ENCODE measurements around the gene BRD9.
A peak's percentile ranks its signal among the peaks of the same experiment; 100 is the strongest.
"Not testable (repeated sequence)": the region's sequence is repeated elsewhere in the genome, so short reads cannot be mapped to it uniquely, and the experiment has no call there.

Gene BRD9

DNA sequence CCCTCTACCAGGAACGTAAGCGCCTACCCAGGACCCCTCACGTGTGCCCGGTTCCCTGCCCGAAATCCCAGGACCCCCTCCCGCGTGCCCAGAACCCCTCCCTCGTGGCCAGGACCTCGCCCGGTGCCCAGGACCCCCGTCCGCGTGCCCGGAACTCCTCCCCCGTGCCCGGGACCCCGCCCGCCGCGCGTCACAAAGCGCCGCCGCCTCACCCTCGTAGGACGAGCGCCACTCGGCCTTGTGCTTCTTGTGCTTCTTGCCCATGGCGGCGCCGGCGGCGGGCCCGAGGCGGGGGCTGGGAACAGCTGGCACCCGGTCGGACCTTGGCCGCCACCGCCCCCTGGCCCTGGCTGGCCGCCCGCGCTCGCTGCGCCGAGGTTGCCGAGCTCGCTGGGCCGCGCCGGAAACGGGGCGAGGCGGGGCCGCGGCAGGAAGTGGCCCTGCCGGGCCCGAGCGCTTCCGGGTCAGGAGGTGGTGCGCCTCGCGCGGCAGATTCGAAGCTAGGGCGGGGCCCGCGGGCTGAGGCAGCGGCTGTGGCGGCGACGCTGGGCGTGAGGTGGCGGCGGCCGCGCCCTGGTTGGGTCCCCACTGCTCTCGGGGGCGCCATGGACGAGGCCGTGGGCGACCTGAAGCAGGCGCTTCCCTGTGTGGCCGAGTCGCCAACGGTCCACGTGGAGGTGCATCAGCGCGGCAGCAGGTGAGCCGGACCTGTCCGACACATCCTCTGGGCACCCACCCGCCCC is at the start of gene BRD9, which contains the start of gene TRIP13:
Gene BRD9 (minus strand): TSS at position 408 of the 743 bp plus-strand sequence. CDS start 144 bp downstream, at position 264.
Gene TRIP13 (plus strand): TSS at position 491 of the 743 bp plus-strand sequence. CDS start 115 bp downstream, at position 606.
- peak; percentile 99 for DNase-seq (ENCODE audit: low spot score)

GRCh38 chr5:940741-941140 is 48.1 kb upstream of the BRD9 start:
- not testable (repeated sequence) for DNase-seq (ENCODE audit: low spot score)

DNA sequence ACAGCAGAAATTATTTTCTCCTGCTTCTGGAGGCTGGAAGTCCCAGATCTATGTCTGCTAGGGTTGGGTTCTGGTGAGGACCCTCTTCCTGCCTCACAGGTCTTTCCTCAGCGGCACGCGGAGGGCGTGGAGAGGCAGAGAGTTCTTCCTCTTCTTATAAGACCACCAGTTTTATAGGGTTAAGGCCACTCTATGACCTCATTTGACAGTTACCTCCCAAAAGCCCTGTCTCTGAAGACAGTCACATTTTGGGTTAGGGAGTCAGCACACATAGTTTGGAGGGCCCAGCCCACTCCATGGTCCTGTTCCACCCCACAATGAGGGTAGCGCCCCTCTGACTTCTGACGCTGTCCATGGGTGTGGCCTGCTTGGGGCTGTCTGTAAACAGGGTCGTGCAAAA is 46.8 kb upstream of the BRD9 start:
- DNase-seq (ENCODE audit: low spot score): no peak

- no peak for DNase-seq (ENCODE audit: low spot score)
Observed at GRCh38 chr5:937151-937924, 44.7 kb upstream of the BRD9 start.

DNA sequence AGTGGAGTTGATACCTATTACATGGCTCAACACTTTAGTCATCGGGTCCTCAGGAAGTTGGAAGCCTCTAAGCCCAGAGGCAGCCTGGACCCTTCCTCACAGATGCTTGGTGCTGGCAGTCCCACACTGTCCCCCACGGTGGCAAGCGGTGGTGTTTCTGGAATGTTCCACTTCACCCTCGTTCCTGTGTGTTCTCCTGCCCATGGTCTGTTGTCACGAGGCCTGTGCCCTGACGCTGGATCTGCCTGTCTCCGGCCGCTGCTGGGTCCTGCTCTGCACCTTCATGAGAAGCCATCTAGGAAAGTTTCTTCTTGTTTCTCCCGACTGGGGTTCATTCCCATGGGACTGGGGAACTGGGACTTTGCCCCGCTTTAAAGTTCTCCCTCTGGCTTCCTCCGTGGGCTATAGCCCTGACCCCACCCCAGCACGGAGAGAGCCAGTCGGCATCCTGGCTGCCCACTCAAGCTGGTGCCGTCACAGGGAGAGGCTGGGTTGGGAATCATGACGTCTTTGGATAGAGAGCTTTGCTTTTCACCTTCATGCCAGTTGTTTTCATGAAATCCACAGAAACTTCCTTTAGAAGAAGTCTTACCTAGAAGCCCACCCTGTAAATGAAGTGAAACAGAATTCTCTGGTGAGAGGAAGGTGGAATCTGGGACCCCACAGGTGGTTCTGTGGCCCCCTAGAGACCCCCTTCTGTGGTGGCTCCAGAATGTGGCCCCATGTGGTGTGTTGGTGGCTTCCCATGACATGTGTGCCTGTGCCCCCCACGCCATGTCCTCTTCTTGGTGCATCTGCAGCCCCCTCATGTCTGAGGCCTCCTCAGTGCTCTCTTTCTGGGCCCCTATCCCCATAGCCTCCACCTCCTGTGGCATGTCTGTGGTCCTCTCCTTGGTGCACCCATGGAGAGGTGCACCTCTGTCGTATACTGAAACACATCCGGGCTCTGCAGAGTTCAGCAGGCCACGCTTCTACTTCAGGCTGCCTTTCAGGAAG is 43.8 kb upstream of the BRD9 start:
- no peak for DNase-seq (ENCODE audit: low spot score)

GRCh38 chr5:935510-936084 is 43.0 kb upstream of the BRD9 start:
- no peak for DNase-seq (ENCODE audit: low spot score)

DNA sequence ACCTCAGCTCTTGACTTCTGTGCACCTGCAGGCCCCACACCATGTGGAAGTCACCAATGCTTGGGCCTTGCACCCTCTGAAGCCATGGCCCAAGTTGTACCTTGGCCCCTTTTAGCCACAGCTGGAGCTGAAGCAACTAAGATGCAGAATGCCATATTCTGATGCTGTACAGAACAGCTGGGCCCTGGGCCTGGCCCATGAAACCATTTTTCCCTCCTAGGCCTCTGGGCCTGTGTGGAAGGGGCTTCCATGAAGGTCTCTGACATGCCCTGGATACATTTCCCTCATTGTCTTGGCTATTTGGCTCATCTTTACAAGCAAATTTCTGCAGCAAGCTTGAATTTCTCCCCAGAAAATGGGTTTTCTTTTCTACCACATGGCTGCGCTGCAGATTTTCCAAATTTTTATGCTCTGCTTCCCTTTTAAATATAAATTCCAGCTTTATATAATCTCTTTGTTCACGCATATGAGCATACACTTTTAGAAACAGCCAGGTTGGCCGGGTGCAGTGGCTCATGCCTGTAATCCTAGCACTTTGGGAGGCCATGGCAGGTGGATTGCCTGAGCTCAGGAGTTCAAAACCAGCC is 41.9 kb upstream of the BRD9 start:
- DNase-seq (ENCODE audit: low spot score): not testable (repeated sequence)

DNA sequence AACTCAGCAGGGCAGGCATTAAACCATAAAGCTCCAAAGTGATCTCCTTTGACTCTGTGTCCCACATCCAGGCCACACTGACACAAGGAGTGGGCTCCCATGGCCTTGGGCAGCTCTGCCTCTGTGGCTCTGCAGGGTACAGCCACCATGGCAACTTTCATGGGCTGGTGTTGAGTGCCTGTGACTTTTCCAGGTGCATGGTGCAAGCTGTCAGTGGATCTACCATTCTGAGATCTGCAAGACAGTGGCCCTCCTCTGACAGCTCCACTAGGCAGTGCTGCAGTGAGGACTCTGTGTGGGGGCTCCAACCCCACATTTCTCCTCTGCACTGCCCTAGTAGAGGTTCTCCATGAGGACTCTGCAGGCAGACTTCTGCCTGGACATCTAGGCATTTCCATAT is 41.4 kb upstream of the BRD9 start:
- not testable (repeated sequence) for DNase-seq (ENCODE audit: low spot score)

GRCh38 chr5:933251-933861 is 40.8 kb upstream of the BRD9 start:
- DNase-seq (ENCODE audit: low spot score): no peak

- no peak for DNase-seq (ENCODE audit: low spot score)
Observed at GRCh38 chr5:932628-933250, 40.1 kb upstream of the BRD9 start.

DNA sequence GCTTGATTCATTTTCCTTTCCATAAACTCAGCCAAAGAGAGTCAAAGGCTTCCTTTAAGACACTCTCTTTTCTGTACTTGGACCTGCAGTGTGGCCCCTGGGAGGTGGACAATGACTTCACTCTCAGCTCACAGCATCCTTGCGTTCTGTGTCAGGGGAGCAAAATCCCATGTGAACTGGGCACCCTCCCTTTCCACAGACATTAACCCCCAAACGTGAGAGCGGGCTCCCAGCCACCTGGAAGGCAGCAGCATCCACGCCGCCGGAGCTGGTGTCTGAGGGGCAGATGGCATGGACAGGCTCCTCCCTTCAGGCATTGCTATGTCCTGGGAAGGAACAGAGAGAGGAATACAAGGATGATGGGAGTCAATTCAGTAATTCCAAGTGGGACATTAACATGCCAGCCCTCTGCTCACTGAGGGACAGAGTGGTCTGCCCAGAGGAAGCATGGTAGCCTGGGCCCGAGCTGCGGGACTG is 39.6 kb upstream of the BRD9 start:
- DNase-seq (ENCODE audit: low spot score): no peak

- no peak for DNase-seq (ENCODE audit: low spot score)
Observed at GRCh38 chr5:931570-932145, 39.1 kb upstream of the BRD9 start.

DNA sequence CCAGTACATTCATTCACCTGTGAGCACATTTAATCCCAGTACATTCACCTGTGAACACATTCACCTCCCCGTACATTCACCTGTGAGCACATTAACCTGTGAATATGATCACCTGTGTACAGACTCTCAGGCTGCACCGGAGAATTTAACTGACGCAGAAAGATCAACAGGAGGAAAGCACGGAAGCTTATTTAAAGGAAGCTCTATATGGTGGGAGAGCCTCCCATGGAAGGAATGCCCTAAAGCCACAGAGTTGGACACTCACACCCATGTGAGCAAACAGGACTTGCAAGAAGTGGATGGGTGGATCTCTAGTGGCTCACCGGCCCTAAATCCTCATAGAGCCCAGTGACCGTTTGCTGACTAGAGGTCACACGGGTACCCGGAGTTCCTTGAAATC is 38.3 kb upstream of the BRD9 start:
- no peak for DNase-seq (ENCODE audit: low spot score)

- DNase-seq (ENCODE audit: low spot score): no peak
Observed at GRCh38 chr5:929596-929995, 37.0 kb upstream of the BRD9 start.

DNA sequence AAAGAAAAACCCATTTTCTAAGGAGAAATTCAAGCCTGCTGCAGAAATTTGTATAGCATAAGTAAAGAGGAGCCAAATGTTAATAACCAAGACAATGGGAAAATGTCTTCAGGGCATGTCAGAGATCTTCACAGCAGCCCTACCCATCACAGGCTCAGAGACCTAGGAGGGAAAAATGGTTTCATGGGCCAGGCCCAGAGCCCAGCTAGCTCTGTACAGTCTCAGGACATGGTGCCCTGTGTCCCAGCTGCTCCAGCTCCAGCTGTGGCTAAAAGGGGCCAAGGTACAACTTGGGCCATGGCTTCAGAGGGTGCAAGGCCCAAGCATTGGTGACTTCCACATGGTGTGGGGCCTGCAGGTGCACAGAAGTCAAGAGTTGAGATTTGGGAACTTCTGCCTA is 36.6 kb upstream of the BRD9 start:
- not testable (repeated sequence) for DNase-seq (ENCODE audit: low spot score)

- DNase-seq (ENCODE audit: low spot score): no peak
Observed at GRCh38 chr5:927172-928015, 34.8 kb upstream of the BRD9 start.

- DNase-seq (ENCODE audit: low spot score): peak; percentile 82
Observed at GRCh38 chr5:926417-927171, 34.0 kb upstream of the BRD9 start.

DNA sequence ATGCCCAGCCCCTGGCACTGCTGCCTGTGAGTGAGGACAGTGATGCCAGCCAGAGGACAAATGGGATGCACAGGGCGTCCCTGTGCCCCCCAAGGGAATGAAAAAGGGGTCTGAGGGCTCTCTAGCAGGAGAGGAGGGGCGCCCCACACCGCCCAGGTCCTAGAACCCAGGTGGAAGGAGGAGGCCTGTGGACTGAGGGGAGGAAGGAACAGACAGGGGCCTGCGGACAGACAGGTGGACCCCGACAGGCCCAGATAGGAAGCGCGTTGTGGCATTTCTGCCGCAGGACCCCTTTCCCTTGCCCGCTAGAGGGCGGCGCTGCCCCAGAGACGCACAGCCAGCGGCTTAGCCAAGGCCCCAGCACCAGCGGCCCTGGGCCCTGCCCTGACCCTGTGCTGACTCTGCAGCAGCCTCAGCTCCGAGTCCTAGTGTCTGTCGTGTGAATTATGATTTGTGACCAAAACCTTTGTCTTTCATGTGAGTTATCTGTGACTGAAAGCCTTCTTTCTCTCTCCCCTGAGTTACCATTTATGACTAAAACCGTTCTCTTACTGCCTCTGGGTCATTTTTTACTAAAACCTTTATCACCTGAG is 30.8 kb upstream of the BRD9 start:
- peak; percentile 93 for DNase-seq (ENCODE audit: low spot score)
